GM18867 (cell line): ENCODE results near the gene TNS4.
A peak's percentile ranks its signal among the peaks of the same experiment; 100 is the strongest.

ENCODE experiments used
- ATAC-seq: cut with Tn5 transposase; IDR thresholded peaks from one replicate; pipeline ENCODE4 v1.9.1; 2021; ENCODE audit warnings: mild to moderate bottlenecking, moderate library complexity; ENCODE audit not compliant: unreplicated experiment

TNS4 gene

DNA sequence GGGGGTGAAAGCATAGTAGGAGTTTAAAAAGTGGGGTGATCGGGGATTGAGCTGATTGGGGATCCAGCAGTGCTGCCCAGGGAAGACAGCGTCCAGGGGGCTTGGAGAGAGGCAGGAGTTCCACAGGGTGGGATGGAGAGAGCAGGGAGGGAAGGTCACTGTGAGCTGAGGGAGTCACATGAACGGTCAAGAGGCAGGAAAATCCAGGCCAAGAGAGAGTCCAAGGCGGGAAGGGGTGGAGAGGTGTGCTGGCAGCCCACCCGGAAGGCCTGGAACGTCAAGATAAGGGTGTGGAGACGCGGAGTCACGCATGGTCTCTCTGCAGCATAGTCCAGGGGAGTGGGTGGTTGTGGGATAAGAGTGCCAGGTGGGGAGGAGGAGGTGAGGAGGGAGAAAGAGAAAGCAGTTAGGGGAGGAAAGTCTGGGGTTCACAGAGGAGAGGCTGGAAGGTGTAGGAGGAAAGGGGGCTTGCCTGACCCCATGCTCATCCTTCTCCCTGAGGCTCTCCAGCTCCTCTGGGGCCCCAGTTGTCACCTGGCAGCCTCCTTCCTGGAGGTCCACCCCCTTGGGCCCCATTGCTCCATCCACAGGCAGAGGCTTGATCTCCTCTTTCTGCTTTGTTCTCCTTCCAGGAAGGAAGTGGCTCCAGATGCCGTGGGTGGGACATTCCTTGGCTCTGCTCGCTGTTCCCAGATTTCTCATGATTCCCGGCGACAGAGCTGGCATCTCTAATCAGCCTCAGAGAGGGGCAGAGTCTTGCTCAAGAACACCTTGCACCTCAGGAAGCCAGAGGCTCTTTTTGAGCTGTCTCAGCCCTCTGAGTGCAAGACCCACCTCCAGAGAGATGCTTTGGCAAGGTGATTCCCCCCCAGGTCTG, 35.1 kb upstream of the TNS4 start:
- no peak for ATAC-seq

DNA sequence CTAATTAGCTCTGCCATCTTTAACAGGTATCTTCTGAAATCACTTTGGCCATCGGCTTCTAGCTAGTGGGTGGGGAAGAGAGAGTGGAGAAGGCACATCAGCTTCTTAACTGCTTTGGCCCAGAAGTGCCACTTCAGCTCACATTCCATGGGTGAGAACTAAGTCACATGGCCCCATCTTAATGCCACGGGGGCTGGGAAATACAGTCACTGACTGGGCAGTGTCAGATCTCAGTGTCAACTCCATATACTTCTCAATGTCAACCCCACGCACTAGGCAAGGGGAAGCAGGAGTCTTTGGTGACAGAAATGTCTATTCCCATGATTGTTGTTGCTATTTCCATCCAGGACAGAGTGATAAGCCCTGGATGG, 34.5 kb upstream of the TNS4 start:
- ATAC-seq: no peak

DNA sequence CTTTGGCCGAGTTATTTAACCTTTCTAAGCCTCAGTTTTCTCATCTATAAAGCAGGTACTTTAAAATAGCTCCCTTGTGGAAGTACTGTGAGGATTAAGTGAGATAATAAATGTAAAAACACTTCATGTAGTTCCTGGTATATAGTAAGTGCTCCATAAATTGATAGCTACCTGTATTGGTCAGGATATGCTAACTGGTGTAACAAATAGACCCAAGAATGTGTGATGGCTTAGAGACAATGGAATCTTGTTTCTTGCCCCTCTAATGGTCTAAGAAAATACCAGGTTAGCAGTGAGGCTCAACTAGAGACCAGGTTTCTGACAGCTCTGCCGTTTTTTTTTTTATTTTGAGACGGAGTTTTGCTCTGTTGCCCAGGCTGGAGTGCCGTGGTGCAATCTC, 34.0 kb upstream of the TNS4 start:
- no peak for ATAC-seq

DNA sequence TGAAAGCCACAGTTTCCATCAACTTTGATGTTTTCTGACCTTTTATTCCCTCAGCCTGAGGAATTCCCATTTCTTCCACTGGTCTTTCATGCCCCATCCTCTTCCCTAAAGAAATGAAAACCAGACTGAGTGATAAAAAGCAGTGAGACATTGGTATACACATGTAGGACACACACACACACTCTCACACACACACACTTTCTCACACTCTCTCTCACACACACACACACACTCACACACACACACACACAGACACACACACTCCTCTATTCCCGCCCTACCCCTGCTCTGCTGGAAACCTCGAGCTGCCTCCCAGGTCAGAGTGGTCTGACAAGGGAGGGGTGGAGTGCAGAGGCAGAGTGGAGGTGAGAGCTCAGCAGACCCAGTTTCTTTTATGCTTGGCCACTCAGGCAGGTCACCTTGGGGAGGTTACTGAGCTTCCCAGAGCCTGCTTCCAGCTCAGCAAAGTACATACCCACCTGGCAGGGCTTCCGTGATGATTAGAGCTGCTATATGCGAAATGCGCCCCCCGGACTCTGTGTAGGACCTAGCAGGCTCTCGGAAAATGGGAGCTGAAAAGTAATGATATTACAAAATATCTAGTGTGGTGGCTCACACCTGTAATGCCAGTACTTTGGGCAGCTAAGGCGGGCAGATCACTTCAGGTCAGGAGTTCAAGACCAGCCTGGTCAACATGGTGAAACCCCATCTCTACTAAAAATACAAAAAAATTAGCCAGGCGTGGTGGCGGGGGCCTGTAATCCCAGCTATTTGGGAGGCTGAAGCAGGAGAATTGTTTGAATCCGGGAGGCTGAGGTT, 33.2 kb upstream of the TNS4 start:
- no peak for ATAC-seq

DNA sequence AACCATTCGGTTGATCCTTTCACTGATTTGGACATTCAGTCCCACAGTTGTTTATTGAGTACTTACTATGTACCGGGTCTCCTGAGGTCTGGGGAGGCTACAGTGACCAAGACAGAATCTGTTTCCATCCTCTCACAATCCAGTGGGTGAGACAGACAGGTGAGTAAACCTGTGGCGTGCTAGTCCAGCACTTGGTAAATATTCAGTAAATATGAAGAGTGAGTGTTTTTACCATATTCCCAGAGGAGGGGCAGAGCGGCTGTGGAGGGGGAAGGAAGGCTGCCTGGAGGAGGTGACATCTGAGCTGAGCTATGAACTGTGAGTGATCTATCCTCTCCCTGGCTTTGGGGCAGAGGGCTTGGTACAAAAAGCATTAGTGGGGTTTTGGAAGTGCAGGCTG, 32.5 kb upstream of the TNS4 start:
- no peak for ATAC-seq

DNA sequence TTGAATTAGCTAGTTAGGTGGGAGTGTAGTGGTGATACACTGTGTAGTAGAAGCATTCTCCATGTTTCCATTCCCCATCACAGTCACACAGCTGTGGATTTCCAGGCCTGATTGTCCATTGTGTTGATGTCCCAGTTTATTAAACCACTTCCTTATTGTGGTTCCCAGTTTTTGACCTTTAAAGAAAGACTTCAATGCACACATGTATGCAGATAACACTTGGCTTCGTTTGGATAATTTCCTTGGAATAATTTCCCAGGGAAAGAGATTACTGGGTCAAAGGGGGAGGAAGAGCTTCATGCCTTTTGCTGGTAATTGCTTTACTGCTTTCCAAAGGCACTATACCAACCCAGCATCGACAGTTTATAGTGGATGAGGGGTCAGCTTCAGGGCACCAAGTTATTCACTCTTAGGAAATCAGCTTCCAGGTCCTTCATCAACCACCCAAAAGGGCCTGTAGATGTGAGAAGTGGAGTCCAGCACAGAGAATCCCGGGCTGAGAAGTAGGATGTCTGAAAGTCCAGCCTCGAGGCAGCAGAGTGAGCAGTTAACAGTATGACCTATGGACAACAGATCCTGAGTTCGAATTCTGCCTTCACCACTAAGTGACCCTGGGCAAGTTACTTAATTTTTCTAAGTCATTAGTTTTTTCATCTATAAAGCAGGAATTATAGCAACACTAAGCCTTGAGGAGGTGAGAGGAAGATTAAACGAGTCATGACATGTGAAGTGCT, 31.3 kb upstream of the TNS4 start:
- no peak for ATAC-seq

DNA sequence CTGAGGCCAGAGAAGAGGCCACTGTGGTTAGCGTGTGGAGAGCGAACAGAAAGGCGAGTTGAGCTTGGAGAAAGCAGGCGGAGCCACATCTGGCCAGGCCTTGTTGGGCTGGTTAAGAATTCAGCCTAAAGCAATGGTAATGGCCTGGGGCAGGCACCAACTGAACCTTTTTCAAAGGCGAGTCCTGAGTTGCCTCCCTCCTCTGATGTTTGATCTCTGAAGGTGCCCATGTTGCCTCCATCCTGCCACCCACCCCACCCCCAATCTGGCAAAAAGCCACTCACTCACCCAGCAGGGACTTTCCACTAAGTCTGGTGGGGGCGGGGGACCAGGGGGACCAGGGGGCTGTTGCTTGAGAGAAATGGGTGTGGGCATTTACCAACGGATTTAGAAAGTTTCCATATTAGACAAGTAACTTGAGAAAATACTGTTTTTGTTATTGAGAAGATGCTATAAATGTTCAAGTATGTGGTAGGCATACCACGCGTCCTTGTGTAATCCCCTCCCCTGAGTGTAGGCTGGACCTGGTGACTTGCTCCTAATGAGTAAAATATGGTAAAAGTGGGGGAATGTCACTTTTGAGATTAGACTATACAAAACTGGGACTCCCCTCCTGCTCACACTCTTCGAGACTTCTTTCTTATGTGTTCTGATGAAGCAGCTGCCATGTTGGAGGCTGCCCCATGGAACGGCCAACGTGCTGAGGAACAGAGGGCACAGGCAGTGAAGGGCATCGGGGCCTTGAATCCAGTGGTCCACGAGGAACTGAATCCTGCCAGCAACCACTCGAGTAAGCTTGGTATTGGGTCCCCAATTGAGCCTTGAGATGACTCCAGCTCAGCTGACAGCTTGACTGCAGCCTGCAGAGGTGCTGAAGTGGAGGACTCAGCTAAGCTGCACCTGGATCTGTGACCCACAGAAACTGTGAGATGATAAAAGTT, 29.9 kb upstream of the TNS4 start:
- ATAC-seq: peak; percentile 35

DNA sequence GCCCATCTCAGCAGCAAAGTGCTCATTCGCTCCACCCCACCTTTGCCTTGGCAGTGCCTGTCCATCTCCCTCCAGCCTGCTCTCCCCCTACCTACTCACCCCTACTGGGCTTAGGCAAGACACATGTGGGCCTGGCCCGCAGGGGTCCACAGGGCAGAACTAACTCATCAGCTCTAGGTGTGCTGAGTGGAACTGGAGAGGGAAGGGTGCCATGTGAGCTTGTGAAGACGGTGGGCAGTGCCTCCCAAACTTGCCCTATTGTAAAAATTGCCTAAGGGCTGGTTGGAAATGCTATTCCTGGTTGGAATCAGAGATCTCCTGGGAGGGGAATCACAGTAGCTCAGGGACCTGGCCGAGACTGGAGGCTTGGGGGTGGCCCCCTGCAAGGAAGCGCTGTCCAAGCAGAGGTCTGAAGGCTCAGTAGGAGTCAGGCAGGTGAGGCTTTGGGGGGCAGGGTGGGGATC, 29.1 kb upstream of the TNS4 start:
- ATAC-seq: no peak

DNA sequence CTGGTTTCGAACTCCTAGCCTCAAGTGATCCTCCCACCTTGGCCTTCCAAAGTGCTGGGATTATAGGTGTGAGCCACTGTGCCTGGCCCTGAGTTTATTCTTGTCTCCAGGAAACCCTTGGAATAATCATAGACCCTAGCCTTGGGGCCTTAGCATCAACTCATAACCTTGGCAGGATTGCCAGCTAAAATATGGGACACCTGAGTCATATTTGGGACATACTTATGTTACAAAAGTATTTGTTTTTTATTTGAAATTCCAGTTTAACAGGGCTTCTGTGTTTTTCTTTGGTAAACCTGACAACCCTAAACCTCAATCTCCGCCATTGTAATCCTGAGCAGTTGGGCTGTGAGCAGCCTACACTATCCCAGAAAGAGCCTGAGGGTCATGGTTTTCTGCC, 28.6 kb upstream of the TNS4 start:
- no peak for ATAC-seq

DNA sequence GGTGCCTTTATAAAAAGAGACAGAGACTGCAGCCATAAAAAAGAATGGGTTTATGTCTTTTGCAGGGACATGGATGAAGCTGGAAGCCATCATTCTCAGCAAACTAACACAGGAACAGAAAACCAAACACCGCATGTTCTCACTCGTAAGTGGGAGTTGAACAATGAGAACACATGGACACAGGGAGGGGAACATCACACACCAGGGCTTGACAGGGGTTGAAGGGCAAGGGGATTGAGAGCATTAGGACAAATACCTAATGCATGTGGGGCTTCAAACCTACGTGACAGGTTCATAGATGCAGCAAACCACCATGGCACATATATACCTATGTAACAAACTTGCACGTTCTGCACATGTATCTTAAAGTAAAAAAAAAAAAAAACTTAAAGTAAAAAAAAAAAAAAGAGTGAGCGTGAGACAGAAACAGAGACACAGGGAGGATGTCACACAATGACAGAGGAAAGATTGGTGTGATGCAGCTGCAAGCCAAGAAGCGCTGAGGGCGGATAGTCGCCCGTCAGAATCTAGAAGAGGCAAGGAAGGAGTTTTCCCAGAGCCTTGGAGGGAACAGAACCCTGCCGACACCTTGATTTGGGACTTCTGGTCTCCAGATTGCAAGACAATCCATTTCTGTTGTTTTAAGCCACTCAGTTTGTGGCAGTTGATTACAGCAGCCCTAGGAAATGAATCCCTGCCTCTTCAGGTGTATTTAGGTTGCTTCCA, 27.4 kb upstream of the TNS4 start:
- no peak for ATAC-seq

DNA sequence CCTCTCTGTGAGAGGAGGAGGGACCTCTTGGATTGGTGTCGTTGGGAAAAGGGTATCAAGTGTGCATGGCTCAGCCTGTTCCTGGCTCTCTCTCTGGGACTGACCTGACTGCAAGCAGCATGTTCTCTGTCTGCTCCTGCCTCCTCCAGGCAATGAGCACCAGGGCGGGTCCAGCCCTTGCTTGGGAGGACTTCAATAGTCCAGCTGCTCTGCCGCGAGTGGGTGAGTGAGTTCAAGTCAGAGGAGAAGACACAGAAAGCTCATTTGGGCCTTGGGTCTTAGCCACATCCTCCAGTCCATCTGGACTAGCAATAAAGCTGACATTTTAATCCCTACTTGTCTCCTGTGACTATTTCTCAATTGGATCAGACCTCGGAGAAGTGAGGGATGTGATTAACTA, 25.2 kb upstream of the TNS4 start:
- ATAC-seq: no peak

DNA sequence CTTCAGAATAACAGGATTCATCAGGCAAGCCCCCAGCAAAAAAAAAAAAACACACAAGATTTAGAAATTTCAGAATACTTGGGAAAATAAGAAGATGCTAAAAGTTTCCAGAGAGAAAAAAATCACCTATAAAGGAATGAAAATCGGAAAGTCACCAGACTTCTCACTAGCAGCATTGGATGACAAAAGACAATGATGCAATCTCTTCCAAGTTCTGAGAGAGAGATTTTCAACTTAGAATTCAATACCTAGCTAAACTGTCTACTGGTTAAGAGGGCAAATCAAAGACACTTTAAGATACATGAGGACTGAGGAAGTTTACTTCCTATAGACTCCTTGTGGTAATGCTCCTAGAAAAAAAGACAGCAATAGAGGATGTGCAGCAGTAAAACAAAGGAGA, 23.9 kb upstream of the TNS4 start:
- ATAC-seq: no peak

DNA sequence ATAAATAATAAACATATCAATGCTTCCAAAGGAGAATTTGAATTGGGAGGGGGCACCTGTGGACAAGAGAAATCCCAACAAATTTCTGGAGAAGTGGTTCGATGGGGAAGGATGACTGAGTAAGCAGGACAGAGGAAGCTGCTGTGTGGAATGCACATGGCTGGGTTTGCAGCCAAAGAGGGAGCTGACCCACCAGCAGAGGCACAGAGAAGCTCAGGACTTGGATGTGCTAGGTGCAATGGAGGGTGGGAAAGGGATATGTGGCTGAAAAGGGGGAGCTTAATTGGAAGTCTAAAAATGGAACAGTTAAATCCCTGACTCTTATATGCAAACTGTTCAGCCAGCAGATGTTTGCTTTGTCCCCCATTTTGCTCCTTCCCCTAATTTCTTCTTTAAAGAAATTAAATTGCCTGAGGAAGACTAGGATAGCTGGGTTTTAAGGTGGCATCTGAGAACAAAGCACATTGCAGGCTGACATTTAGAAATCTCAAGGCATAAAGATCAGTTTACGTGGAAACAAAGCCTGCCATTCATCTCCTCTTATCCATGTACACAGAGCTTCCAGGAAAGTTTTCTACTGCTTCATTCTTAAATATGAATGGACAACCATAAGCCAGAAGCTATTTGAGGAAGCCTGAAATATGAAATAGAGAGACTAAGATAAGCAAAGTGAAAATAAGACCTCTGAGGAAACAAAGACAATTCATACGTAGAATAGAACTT, 23.0 kb upstream of the TNS4 start:
- ATAC-seq: no peak

DNA sequence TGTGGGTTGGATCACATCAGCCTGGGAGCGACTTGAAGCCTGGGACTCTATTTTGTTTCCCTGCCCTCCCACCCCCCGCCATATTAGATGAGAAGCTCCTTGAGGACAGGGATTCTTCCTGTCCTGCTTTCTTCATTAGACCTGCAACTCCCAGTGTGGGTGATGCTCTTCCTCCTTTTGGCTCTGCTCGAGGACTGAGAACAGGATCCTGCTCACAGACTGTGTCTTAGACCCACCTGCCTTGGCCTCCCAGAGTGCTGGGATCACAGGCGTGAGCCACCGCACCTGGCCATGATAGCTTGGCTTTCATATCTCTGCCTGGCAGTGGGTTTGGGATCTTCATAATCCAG, 21.5 kb upstream of the TNS4 start:
- no peak for ATAC-seq

DNA sequence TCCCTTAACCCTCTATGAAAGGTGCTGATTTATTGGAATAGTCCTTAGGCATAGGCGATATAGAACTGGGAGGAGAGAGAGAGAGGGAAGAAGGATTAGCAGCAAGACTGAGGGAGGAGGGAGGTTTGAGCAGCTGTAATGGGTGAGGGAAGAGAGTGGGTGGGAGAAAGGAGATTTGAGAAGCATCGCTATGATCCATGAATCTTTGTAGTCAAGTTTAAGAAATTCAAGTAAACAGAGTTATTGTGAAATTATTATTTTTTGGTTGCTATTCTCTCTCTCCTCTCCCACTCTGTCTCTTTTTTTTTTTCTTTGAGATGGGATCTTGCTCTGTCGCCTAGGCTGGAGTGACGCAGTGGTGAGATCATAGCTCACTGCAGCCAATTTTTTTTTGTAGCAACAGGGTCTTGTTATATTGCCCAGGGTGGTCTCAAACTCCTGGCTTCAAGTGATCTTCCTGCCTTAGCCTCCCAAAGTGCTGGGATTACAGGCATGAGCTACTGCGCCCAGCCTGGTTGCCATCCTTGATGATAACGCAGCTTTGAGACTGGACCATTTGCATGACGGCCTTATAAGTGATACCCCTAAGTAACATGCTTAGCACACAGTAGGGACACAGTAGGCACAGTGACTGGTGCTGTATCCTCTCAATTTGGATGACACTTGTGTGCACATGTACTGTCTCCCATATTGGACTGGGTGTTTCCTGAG, 21.0 kb upstream of the TNS4 start:
- no peak for ATAC-seq

DNA sequence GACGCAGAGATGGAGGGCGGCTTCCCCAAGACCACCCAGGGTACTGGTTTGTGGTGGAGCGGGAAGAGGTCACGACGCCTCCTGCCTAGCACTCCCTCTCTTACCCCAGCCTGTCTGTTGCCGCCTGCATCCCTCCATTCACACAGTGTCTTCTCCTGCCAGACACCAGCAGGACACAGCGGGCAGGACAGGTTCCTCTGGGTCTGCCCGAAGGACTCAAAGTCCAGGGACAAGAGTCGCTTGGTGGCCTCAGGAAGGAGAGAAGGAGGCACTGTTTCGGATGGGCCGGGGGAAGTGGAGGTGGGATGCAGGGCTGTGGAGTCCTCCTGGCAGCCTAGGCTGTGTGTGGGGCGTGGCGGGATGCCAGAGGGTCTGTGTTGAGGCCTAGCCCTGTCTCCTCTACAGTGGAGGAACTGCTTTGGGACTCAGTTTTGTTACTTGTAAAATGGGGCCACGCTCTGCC, 19.6 kb upstream of the TNS4 start:
- ATAC-seq: no peak

DNA sequence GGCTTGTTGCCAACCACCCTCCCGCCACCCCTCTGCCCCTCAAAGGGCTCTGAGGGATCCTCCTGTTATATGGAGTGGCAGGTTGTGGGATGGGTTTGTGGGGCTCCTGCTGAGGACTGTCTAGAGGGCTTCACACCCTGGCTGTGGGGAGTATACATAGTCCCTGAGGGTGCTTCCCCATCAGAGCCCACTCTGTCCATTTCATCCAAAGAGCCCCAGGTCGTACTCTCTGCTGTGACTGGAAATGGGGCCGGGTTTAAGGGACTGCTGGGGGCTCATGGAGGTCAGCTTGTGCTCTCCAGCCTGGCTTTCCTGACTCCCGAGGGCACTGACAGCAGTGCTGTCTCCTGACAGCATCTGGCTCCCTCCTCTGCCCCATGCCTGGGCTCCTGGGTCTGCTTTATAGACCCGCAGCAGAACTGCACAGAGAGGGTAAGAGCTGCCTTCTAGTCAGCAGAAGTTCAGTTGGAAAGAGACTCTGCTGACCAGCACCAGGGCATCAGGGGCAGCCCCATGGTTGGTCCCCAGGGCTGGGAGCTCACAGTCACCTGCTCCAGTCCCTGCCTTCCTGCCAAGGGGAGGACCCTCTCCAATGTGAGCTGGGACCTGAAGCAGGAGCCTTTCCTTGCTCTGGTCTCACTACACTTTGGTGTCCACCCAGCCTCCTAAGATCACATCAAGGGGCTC, 17.8 kb upstream of the TNS4 start:
- no peak for ATAC-seq
